ENCODE measurements around the gene TIGAR. TPM values are rescaled to one million over a fixed set of nuclear protein-coding genes. Genes with fewer than 3 reads are reported as not detected.

TIGAR gene
- total RNA-seq, 2 experiments from 2014 or later: 10.3 to 12.8 TPM

DNA sequence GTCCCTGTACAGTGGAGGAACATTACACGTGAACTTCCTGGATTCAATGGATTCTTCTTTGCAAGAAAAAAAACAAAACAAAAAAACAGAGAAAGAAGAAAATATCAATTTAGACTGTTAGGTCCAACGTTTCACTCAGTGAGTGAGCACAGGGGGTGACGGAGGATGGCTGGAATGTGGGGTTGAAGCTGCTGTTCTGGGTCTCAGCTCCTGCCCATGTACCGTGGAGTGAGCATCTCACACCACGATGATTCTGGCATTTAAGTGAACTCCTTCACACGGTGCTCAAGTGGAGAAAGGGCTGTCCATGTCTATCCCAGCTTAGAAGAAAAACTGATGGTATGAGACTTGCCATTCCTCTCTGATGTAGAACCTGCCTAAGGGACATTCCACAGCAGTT is 24.3 kb upstream of the TIGAR start:
- Mint-ChIP-seq H3K4me3 (no peak overlapping the region), H3K4me1 (ENCODE audit: low read depth) (peaks cover 49% of the 10 kb centered on the region), H3K36me3 (ENCODE audit: low read depth) (peaks cover 91% of the 10 kb centered on the region), H3K27ac (no peak overlapping the region), H3K27me3 (ENCODE audit: low read depth) (no peaks in the 10 kb centered on the region), H3K9me3 (no peaks in the 10 kb centered on the region)
- no peak for DNase-seq
- CTCF ChIA-PET: no interaction called here
- intact Hi-C loops (cut with micrococcal nuclease): no loop called here

DNA sequence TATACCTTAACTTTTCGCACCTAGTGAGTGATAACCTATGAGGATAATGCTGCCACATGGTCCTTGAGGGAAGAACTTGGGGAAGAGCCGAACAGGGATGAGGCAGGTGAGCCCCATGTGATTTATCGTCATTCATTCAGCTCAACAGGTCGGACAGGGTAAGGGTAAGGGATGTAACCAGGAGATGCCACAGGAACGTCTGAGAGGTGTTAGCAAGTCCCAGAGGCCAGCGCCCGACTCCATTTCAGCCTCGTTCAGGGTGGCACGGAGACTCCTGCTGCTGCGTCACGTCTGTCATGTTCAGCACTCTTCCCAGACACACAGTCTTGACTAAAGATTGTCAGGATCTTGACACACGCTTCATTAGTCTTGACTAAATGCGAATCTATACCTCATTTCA is 23.4 kb upstream of the TIGAR start:
- CTCF ChIA-PET: interaction anchor here (0.7 kb wide), 1 partner anchor 231 kb away, joined by 5 read pairs; no protein-coding TSS in a partner anchor
- Mint-ChIP-seq H3K4me1 (ENCODE audit: low read depth) (peaks cover 48% of the 10 kb centered on the region), H3K36me3 (ENCODE audit: low read depth) (peaks cover 93% of the 10 kb centered on the region), H3K4me3 (no peak overlapping the region), H3K9me3 (no peaks in the 10 kb centered on the region), H3K27ac (peak overlapping the region; percentile 65), H3K27me3 (ENCODE audit: low read depth) (no peaks in the 10 kb centered on the region)
- intact Hi-C loops (cut with micrococcal nuclease): no loop called here
- DNase-seq: no peak

DNA sequence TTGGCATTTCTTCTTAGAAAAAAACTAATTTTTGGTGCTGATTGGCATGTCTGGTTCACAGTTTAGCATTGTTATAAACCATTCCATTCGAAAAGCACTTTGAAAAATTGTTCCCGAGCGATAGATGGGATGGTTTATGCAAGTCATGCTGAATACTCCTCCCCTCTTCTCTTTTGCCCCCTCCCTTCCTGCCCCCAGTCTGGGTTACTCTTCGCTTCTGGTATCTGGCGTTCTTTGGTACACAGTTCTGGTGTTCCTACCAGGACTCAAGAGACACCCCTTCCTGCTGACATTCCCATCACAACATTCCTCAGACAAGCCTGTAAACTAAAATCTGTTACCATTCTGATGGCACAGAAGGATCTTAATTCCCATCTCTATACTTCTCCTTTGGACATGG is 20.1 kb upstream of the TIGAR start:
- peak overlapping the region; percentile 31 for H3K27ac Mint-ChIP-seq
- peaks cover 24% of the 10 kb centered on the region for H3K4me1 Mint-ChIP-seq (ENCODE audit: low read depth)
- intact Hi-C loops (cut with micrococcal nuclease): no loop called here
- no peak for DNase-seq
- no peak overlapping the region for H3K4me3 Mint-ChIP-seq
- no peaks in the 10 kb centered on the region for H3K27me3 Mint-ChIP-seq (ENCODE audit: low read depth)
- CTCF ChIA-PET: no interaction called here
- H3K36me3 Mint-ChIP-seq (ENCODE audit: low read depth): peaks cover 80% of the 10 kb centered on the region
- no peaks in the 10 kb centered on the region for H3K9me3 Mint-ChIP-seq

DNA sequence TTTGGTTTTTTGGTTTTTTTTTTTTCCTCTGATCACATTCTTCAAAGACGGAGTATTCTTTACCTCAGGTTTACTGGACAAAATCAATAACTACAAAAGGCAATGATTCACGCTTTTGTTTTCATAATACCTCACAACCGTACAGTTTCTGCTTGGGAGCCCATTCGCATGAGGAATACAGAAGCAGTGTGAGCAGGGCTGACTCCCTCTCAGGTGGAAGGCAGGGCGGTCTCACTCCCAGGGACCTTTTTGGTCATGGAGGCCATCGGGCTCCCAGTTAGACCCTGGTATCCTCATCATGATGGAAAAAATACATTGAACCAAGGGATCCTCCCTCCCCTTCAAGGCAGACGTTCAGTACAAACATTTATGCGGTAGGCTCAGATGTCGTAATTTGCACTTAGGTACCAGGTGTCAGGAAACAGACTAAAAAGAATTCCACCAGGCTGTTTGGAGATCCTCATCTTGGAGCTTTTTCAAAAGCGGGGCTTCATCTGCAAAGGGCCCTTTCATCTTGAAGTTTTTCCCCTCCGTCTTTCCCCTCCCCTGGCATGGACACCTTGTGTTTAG is 19.0 kb upstream of the TIGAR start:
- H3K27me3 Mint-ChIP-seq (ENCODE audit: low read depth): no peaks in the 10 kb centered on the region
- H3K27ac Mint-ChIP-seq: peak overlapping the region; percentile 31
- intact Hi-C loops (cut with micrococcal nuclease): no loop called here
- DNase-seq: no peak
- CTCF ChIA-PET: interaction anchor here (1.3 kb wide), 1 partner anchor 15 kb away, joined by 3 read pairs; no protein-coding TSS in a partner anchor
- peaks cover 18% of the 10 kb centered on the region for H3K4me1 Mint-ChIP-seq (ENCODE audit: low read depth)
- peaks cover 75% of the 10 kb centered on the region for H3K36me3 Mint-ChIP-seq (ENCODE audit: low read depth)
- H3K4me3 Mint-ChIP-seq: no peak overlapping the region
- no peaks in the 10 kb centered on the region for H3K9me3 Mint-ChIP-seq

DNA sequence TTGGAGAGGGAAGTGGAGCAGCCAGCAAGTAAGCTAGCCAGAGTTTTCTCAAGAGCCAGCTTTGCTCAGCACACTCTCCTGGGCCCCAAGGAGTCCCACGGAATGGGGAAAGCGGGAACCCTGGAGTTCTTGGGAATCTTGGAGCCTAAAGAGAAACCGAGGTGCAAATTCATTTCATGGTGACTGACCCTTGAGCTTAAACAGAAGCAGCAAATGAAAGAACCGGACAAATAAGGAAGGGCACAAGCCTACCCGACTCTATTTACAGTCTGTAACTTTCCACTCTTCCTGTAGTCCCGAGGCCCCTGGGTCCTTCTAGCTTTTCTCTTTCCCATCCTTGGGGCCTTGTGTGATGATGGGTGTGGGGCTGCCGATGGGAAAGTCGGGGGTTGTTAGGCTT is 18.1 kb upstream of the TIGAR start:
- CTCF ChIA-PET: interaction anchor here (1.2 to 1.3 kb wide), 2 partner anchors 14 to 26 kb away, joined by 3 to 5 read pairs; no protein-coding TSS in a partner anchor

DNA sequence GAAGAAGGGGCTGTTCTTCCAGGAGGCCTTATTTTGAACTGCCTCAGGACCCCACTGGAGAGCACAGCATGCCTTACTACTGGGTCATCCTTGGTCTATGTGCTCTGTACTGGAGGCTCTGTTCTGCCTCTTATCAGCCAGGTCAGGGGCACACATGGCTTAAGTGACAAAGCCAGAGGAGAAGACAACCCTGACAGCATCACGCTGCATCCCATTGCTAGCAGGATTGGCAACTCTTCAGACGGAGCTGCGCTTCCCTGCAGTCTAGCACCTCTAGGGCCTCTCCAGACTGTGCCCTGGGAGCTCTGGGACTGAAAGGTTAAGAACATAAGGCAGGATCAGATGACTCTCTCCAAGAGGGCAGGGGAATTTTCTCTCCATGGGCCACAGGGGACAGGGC is 17.3 kb upstream of the TIGAR start:
- DNase-seq: no peak
- Mint-ChIP-seq H3K4me1 (ENCODE audit: low read depth) (peaks cover 18% of the 10 kb centered on the region), H3K9me3 (no peaks in the 10 kb centered on the region), H3K27ac (peak overlapping the region; percentile 60), H3K27me3 (ENCODE audit: low read depth) (no peaks in the 10 kb centered on the region), H3K4me3 (no peak overlapping the region), H3K36me3 (ENCODE audit: low read depth) (peaks cover 70% of the 10 kb centered on the region)
- CTCF ChIA-PET: interaction anchor here (1.2 kb wide), 1 partner anchor 27 kb away, joined by 5 read pairs; no protein-coding TSS in a partner anchor
- intact Hi-C loops (cut with micrococcal nuclease): no loop called here

More for the DNA sequence above, 18.1 kb upstream of the TIGAR start:
- no peak for DNase-seq
- H3K36me3 Mint-ChIP-seq (ENCODE audit: low read depth): peaks cover 72% of the 10 kb centered on the region
- peaks cover 18% of the 10 kb centered on the region for H3K4me1 Mint-ChIP-seq (ENCODE audit: low read depth)
- H3K27ac Mint-ChIP-seq: peak overlapping the region; percentile 60
- no peak overlapping the region for H3K4me3 Mint-ChIP-seq
- no peaks in the 10 kb centered on the region for H3K27me3 Mint-ChIP-seq (ENCODE audit: low read depth)
- H3K9me3 Mint-ChIP-seq: no peaks in the 10 kb centered on the region
- intact Hi-C loops (cut with micrococcal nuclease): no loop called here

DNA sequence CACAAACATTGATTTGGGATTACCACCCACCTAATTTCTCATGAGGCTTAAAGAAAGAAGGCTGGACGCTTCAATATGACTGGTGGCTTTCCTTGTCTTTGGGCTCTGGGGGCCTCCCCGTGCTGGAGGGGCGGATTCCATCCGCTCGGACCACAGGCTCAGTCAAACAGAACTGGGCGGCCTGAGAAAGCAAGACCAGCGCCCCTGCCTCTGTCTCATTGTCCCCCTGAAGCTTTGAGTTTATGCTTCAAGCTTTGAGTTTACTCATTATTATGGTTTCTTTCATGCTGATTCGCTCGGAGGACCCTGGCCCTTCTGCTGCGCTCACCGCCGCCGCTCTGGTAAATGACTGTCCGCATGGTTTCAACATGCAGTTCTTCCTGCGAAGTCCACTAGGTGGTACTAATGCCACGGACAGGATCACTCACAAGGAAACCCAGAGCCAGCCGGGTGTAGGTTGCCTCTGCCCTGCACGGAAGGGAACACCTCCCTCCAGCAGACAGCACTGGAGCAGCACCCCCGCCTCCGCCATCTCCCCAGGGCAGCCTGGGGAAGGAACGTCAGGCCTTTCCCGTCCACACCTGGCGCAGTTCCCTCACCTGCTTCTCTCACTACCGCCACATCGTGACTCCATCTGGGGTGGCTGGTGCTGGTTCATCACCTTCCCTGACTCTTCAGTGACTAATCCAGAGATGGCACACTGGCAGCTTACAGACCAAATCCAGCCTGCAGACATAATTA is 13.2 kb upstream of the TIGAR start:
- CTCF ChIA-PET: no interaction called here
- Mint-ChIP-seq H3K4me1 (ENCODE audit: low read depth) (peaks cover 4% of the 10 kb centered on the region), H3K4me3 (no peak overlapping the region), H3K36me3 (ENCODE audit: low read depth) (peaks cover 43% of the 10 kb centered on the region), H3K27ac (peak overlapping the region; percentile 22), H3K9me3 (no peaks in the 10 kb centered on the region), H3K27me3 (ENCODE audit: low read depth) (no peaks in the 10 kb centered on the region)
- intact Hi-C loops (cut with micrococcal nuclease): no loop called here
- DNase-seq: no peak

DNA sequence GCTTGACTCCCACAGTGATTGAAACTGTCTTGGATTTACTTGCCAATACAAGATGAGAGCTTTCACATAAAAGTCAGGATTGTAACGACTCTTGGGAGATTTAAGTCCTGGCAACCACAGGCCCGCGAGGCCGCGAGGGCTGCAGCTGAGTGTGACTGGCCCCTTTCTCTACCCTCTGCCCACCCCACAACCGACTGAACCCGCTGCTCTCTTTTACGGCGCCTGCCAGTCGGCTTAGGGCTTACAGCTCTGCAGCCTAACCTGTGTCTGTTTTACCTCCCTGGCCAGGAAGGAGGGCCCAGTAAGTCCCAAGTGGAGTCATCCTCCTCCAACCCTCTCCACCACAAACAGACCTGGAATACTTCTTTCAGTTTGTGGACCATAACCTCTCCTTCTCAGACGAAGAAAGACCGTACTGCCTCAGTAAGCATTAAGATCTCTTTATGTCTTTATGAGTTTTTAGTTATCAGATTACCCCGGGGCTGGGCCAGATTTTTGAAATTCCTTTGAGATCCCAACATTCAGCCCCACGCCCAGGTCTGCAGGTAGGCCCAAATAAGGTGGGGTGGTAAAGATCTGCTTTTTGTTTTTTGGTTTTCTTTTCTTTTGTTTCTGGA is 12.6 kb upstream of the TIGAR start:
- intact Hi-C loops (cut with micrococcal nuclease): no loop called here
- CTCF ChIA-PET: no interaction called here
- DNase-seq: no peak

DNA sequence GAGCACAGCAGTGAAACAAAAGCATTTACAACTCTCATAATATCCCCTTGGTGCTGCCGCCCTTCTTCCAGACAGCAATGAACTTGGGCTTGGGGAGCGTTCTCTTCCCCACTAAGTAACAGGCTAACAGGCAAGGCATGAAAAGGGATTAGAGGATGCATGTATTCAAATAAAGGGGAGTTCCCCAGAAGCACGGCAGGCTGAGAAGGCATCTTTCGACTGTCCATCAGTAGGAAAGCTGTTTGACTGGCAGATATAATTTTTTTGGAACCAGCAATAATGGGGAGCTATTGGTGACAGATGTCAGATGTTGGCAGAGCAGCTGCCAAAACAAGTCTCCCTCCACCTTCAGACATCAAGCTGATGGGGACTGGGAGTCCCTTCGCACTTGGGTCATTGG is 9.2 kb upstream of the TIGAR start:
- H3K4me3 Mint-ChIP-seq: no peak overlapping the region
- CTCF ChIA-PET: no interaction called here
- H3K27me3 Mint-ChIP-seq (ENCODE audit: low read depth): no peaks in the 10 kb centered on the region
- H3K36me3 Mint-ChIP-seq (ENCODE audit: low read depth): peaks cover 27% of the 10 kb centered on the region
- intact Hi-C loops (cut with micrococcal nuclease): no loop called here
- H3K4me1 Mint-ChIP-seq (ENCODE audit: low read depth): no peaks in the 10 kb centered on the region
- H3K27ac Mint-ChIP-seq: no peak overlapping the region
- no peak for DNase-seq
- H3K9me3 Mint-ChIP-seq: no peaks in the 10 kb centered on the region

More for the DNA sequence above, 12.6 kb upstream of the TIGAR start:
- Mint-ChIP-seq H3K4me3 (no peak overlapping the region), H3K4me1 (ENCODE audit: low read depth) (no peaks in the 10 kb centered on the region), H3K27me3 (ENCODE audit: low read depth) (no peaks in the 10 kb centered on the region), H3K9me3 (no peaks in the 10 kb centered on the region), H3K36me3 (ENCODE audit: low read depth) (peaks cover 36% of the 10 kb centered on the region), H3K27ac (no peak overlapping the region)

DNA sequence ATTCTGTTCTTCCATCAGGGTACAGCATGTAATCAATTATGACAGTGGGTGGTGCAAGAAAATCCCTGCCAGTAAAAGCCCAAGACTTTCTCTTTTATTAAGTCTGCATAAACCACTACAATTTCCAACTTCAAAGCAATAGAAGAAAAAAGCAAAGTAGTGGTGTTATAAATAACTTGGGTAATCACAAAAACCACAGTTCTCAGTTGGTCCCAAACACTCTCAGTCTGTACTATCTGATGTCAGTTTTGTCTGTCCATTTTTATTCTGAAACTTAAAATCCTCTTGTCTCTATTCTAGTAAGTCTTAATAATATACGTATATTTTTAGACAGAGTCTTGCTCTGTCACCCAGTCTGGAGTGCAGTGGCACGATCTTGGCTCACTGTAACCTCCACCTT is 8.8 kb upstream of the TIGAR start:
- DNase-seq: no peak
- CTCF ChIA-PET: no interaction called here
- Mint-ChIP-seq H3K36me3 (ENCODE audit: low read depth) (peaks cover 25% of the 10 kb centered on the region), H3K27ac (no peak overlapping the region), H3K4me3 (no peak overlapping the region), H3K9me3 (no peaks in the 10 kb centered on the region), H3K27me3 (ENCODE audit: low read depth) (no peaks in the 10 kb centered on the region), H3K4me1 (ENCODE audit: low read depth) (no peaks in the 10 kb centered on the region)
- intact Hi-C loops (cut with micrococcal nuclease): no loop called here

DNA sequence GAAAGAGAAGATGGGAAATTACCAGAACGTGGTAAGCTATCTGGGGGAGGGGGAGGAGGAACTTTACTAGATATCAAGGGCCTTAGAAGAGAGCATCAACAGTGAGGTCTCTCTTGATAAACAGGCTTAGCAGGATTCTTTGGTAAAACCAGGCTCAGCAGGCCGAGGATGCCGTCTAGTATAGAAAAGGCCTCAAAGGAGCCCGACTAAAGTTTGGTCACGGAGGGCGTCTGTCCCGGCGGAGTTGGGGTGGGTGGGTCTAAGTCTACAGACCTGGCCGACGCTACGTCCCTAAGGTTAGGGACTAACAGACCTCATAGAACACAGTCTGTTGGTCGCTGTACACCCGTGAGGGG is 538 bp upstream of the TIGAR start:
- peak; percentile 24 for DNase-seq
- Mint-ChIP-seq H3K27ac (peak overlapping the region; percentile 72), H3K36me3 (ENCODE audit: low read depth) (peaks cover 3% of the 10 kb centered on the region), H3K4me3 (peak overlapping the region; percentile 83), H3K27me3 (ENCODE audit: low read depth) (no peaks in the 10 kb centered on the region), H3K4me1 (ENCODE audit: low read depth) (peaks cover 31% of the 10 kb centered on the region), H3K9me3 (no peaks in the 10 kb centered on the region)
- intact Hi-C loops (cut with micrococcal nuclease): loop anchor here (2.0 kb wide), 2 partner anchors 186 to 328 kb away; partner anchors contain the start of genes AKAP3 and NDUFA9
- CTCF ChIA-PET: interaction anchor here (0.6 kb wide), 1 partner anchor 207 kb away, joined by 4 read pairs; no protein-coding TSS in a partner anchor

DNA sequence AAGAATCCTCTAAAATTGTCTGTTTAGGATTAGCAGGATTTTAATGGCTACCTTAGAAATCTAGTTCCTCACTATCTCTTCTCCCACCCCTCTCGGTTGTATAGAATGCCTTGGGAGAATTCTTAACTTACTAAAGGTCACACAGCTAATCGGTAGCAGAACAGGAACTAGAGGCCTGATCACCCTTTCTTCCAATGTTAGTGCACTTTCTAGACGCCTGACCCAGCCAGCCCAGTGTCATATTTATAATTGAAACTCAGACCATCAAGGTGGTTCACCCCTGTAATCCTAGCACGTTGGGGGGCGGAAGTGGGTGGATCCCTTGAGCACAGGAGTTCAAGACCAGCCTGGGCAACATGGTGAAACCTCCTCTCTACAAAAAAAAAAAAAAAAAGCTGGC is 1.7 kb downstream of the TIGAR start:
- intact Hi-C loops (cut with micrococcal nuclease): no loop called here
- H3K27ac Mint-ChIP-seq: no peak overlapping the region
- CTCF ChIA-PET: interaction anchor here (1.1 kb wide), 2 partner anchors 46 to 215 kb away, joined by 3 read pairs; no protein-coding TSS in a partner anchor
- H3K27me3 Mint-ChIP-seq (ENCODE audit: low read depth): no peaks in the 10 kb centered on the region
- peaks cover 3% of the 10 kb centered on the region for H3K36me3 Mint-ChIP-seq (ENCODE audit: low read depth)
- peak overlapping the region; percentile 83 for H3K4me3 Mint-ChIP-seq
- H3K4me1 Mint-ChIP-seq (ENCODE audit: low read depth): peaks cover 35% of the 10 kb centered on the region
- DNase-seq: no peak
- no peaks in the 10 kb centered on the region for H3K9me3 Mint-ChIP-seq

Data from activated naive CD4-positive, alpha-beta T cell treated with anti-CD3 and anti-CD28 coated beads for 36 hours (primary cell).